Right atrium auricular region (tissue), 2 donors: ENCODE measurements around the gene EMCN. TPM values are rescaled to one million over a fixed set of nuclear protein-coding genes. Genes with fewer than 3 reads are reported as not detected.

Experiments
- DNase-seq: peaks from one replicate; pipeline ENCODE4 v3.0.0-alpha.2; 2019; ENCODE audit warnings: low spot score
- H3K27ac ChIP-seq, 2 donors: fragments of 200-600 bp; sonication (generic); 1 replicate in 1 of 2; 2 replicates in 1 of 2; pipeline ENCODE4 v1.5.1; 2016 to 2019
- H3K27me3 ChIP-seq, 2 donors: fragments of 200-600 bp; sonication (generic); one replicate each; pipeline versions ENCODE4 v1.5.1 to v1.6.0; 2017 to 2019
- H3K36me3 ChIP-seq: fragments of 200-600 bp; sonication (generic); one replicate; pipeline ENCODE4 v1.5.1; 2016
- H3K4me1 ChIP-seq, 2 donors: fragments of 200-600 bp; sonication (generic); one replicate each; pipeline versions ENCODE4 v1.5.1 to v1.6.0; 2017 to 2019
- H3K4me3 ChIP-seq, 2 donors: fragments of 200-600 bp; sonication (generic); 1 replicate in 1 of 2; 2 replicates in 1 of 2; pipeline ENCODE4 v1.5.1; 2017 to 2019; ENCODE audit warnings: mild to moderate bottlenecking in 1 of 2, moderate library complexity in 1 of 2
- H3K9me3 ChIP-seq, 2 donors: fragments of 200-600 bp; sonication (generic); one replicate each; pipeline ENCODE4 v1.5.1; 2019
- total RNA-seq, 2 donors: library from RNA; depleted of rRNA; stranded (reverse); fragments of >200 nt; gene quantifications; one replicate each; pipeline ENCODE4 v1.1.0, GENCODE V29; 2016
- TF ChIP-seq, protein P1 (sequence below), 2 donors: fragments of 200-600 bp; sonication (generic); IDR thresholded peaks; one replicate each; pipeline ENCODE4 v1.5.1; 2019; ENCODE audit warnings: antibody characterized with exemption in 2 of 2

Gene EMCN
- total RNA-seq, 2 donors from 2014 or later, result 41.2 to 66.4 TPM

DNA sequence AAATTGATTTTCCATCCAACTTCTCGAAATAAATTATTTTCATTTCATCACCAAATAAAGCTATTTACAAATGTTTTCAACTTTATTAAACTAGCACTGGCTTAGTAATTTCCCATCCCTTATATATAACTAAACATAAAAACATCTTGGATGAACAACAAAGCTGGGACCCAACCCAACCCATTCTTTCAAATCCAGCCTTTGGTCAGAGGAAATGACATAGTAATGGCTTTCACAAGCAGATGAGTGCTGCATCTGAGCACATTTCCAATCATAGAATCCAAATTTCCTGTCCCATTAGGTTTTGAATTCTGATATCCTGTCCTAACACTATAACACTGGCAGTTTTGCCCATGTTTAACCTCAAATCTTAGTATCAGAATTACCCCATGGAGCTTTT, 7.9 kb upstream of the EMCN start:
- no peak for DNase-seq
- TF ChIP-seq, protein P1, sequence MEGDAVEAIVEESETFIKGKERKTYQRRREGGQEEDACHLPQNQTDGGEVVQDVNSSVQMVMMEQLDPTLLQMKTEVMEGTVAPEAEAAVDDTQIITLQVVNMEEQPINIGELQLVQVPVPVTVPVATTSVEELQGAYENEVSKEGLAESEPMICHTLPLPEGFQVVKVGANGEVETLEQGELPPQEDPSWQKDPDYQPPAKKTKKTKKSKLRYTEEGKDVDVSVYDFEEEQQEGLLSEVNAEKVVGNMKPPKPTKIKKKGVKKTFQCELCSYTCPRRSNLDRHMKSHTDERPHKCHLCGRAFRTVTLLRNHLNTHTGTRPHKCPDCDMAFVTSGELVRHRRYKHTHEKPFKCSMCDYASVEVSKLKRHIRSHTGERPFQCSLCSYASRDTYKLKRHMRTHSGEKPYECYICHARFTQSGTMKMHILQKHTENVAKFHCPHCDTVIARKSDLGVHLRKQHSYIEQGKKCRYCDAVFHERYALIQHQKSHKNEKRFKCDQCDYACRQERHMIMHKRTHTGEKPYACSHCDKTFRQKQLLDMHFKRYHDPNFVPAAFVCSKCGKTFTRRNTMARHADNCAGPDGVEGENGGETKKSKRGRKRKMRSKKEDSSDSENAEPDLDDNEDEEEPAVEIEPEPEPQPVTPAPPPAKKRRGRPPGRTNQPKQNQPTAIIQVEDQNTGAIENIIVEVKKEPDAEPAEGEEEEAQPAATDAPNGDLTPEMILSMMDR (IDR thresholded peaks at IDR 0.05), result no peak
- H3K27ac ChIP-seq, result no peak overlapping the region
- H3K4me1 ChIP-seq, result no peaks in the 10 kb centered on the region
- H3K27me3 ChIP-seq, result no peaks in the 10 kb centered on the region
- no peak overlapping the region for H3K4me3 ChIP-seq
- no peaks in the 10 kb centered on the region for H3K36me3 ChIP-seq
- peaks cover 0 to 5% of the 10 kb centered on the region in 2 donors for H3K9me3 ChIP-seq

GRCh38 chr4:100519205-100519604, 1.4 kb upstream of the EMCN start:
- H3K4me3 ChIP-seq, result no peak overlapping the region
- no peaks in the 10 kb centered on the region for H3K9me3 ChIP-seq
- H3K27me3 ChIP-seq, result no peaks in the 10 kb centered on the region
- no peak for DNase-seq
- TF ChIP-seq, protein P1 (IDR thresholded peaks at IDR 0.05), result no peak
- H3K36me3 ChIP-seq, result no peaks in the 10 kb centered on the region
- H3K4me1 ChIP-seq, result peaks cover 0 to 8% of the 10 kb centered on the region in 2 donors
- H3K27ac ChIP-seq, result peak overlapping the region in 1 of 2 donors; percentile 15

GRCh38 chr4:100516225-100516624, 1.6 kb downstream of the EMCN start:
- peak overlapping the region; percentile 33 to 35 for H3K4me3 ChIP-seq
- H3K4me1 ChIP-seq, result peaks cover 0 to 8% of the 10 kb centered on the region in 2 donors
- no peaks in the 10 kb centered on the region for H3K9me3 ChIP-seq
- no peak for DNase-seq
- no peaks in the 10 kb centered on the region for H3K27me3 ChIP-seq
- peak overlapping the region; percentile 53 to 57 for H3K27ac ChIP-seq
- H3K36me3 ChIP-seq, result no peaks in the 10 kb centered on the region
- TF ChIP-seq, protein P1 (IDR thresholded peaks at IDR 0.05), result no peak

DNA sequence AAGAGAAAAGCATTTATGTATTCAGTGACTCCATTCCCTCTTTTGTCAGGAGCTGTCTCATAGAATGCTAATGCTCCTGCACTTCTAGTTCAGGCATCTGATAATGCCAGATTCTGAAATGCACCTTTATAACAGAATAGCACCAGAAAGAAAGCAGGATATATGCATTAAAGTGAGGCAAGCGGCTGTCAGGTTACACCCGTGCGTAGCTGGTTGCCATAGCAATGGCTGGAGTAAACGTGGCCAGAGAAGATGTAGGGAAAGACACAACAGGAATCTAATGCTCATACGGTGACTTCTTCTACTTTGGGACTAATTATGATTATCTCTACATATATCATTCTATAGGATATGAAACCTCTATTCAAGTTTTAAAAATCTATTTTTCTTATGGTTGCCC, 5.9 kb downstream of the EMCN start:
- no peaks in the 10 kb centered on the region for H3K9me3 ChIP-seq
- peaks cover 0 to 3% of the 10 kb centered on the region in 2 donors for H3K27me3 ChIP-seq
- TF ChIP-seq, protein P1 (IDR thresholded peaks at IDR 0.05), result no peak
- DNase-seq, result no peak
- no peak overlapping the region for H3K4me3 ChIP-seq
- no peaks in the 10 kb centered on the region for H3K36me3 ChIP-seq
- peak overlapping the region in 1 of 2 donors; percentile 26 for H3K27ac ChIP-seq
- no peaks in the 10 kb centered on the region for H3K4me1 ChIP-seq

DNA sequence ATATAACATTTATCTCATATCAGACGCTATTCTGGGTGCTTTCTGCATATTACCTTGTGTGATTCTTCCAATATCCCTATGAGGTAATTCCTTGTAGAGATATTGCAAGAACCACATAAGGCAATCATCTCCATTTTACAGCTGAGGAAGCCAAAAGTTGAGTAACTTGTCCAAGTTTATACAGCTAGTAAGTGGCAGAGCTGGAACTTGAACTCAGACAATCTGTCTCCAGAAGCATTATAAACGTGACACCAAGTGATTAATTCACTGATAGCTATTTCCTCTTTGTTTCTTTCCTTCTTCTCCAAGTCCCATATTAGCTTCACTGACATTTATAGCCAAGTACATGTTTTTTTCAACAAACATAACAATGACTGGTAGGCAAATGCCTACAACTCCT, 7.3 kb downstream of the EMCN start:
- DNase-seq, result no peak
- TF ChIP-seq, protein P1 (IDR thresholded peaks at IDR 0.05), result no peak

DNA sequence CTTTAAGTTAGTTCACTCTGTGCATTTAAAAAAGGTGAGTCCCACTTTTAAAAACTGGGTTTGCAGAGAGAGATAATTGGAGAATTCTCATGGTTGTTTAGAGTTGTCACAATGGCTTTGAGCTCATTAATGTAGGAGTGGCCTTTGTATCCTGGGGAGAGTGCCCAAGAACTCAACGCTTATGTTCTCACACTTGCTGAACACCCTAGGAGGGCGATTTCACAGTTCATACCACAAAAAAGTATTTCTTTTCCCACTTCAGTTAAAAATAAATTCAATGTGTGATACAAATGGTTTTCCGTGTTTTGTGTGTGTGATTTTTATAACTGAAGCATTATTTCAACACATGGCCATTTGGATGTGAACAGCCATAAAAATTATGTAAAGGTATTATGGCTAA, 8.4 kb downstream of the EMCN start:
- no peaks in the 10 kb centered on the region for H3K36me3 ChIP-seq
- DNase-seq, result no peak
- TF ChIP-seq, protein P1 (IDR thresholded peaks at IDR 0.05), result no peak

More for the DNA sequence above, 7.3 kb downstream of the EMCN start:
- Histone ChIP-seq H3K36me3 (no peaks in the 10 kb centered on the region), H3K27me3 (peaks cover 0 to 3% of the 10 kb centered on the region in 2 donors), H3K4me1 (no peaks in the 10 kb centered on the region), H3K9me3 (no peaks in the 10 kb centered on the region), H3K27ac (no peak overlapping the region), H3K4me3 (no peak overlapping the region)

More for the DNA sequence above, 8.4 kb downstream of the EMCN start:
- Histone ChIP-seq H3K27me3 (peaks cover 0 to 3% of the 10 kb centered on the region in 2 donors), H3K9me3 (no peaks in the 10 kb centered on the region), H3K4me1 (no peaks in the 10 kb centered on the region), H3K4me3 (no peak overlapping the region), H3K27ac (no peak overlapping the region)
